Stimulated activated CD4-positive, alpha-beta T cell treated with anti-CD3 and anti-CD28 coated beads, TNF-alpha, amount 100 ng/mL, for 1 hour (primary cell): ENCODE measurements around the gene PRKCE.

Experiments used
- DNase-seq, 3 donors: peaks; one replicate each; pipeline ENCODE4 v3.0.0-alpha.2; 2020; ENCODE audit warnings: low read depth in 3 of 3, low spot score in 1 of 3

The PRKCE gene

GRCh38 chr2:46066601-46067000 is 415.1 kb downstream of the PRKCE start:
- no peak for DNase-seq

- DNase-seq = no peak
These were observed 415.6 kb downstream of the PRKCE start for GRCh38 chr2:46067062-46067461.

- no peak for DNase-seq
These were observed 416.2 kb downstream of the PRKCE start for GRCh38 chr2:46067501-46068305.

- DNase-seq = no peak
These were observed 417.2 kb downstream of the PRKCE start for GRCh38 chr2:46068636-46069035.

GRCh38 chr2:46071074-46071473 is 419.6 kb downstream of the PRKCE start:
- DNase-seq = no peak

GRCh38 chr2:46072101-46072820 is 420.8 kb downstream of the PRKCE start:
- no peak for DNase-seq

GRCh38 chr2:46073540-46074046 is 422.1 kb downstream of the PRKCE start:
- no peak for DNase-seq

GRCh38 chr2:46074501-46074900 is 423.0 kb downstream of the PRKCE start:
- no peak for DNase-seq

GRCh38 chr2:46075848-46076247 is 424.4 kb downstream of the PRKCE start:
- no peak for DNase-seq

GRCh38 chr2:46076251-46076650 is 424.8 kb downstream of the PRKCE start:
- no peak for DNase-seq

GRCh38 chr2:46076875-46077274 is 425.4 kb downstream of the PRKCE start:
- no peak for DNase-seq

- DNase-seq = no peak
These were observed 426.1 kb downstream of the PRKCE start for GRCh38 chr2:46077522-46078107.

GRCh38 chr2:46079985-46080560 is 428.6 kb downstream of the PRKCE start:
- DNase-seq = no peak

- no peak for DNase-seq
These were observed 431.3 kb downstream of the PRKCE start for GRCh38 chr2:46082531-46083485.

GRCh38 chr2:46086578-46087070 is 435.1 kb downstream of the PRKCE start:
- no peak for DNase-seq

- no peak for DNase-seq
These were observed 436.0 kb downstream of the PRKCE start for GRCh38 chr2:46087492-46087891.

- DNase-seq = no peak
These were observed 439.5 kb downstream of the PRKCE start for GRCh38 chr2:46091004-46091403.

GRCh38 chr2:46091961-46092667 is 440.6 kb downstream of the PRKCE start:
- no peak for DNase-seq

GRCh38 chr2:46094689-46095088 is 443.2 kb downstream of the PRKCE start:
- DNase-seq = no peak

- DNase-seq = no peak
These were observed 444.4 kb downstream of the PRKCE start for GRCh38 chr2:46095830-46096229.
